PC-9 (cell line): ENCODE data around the gene FOXF2.

Experiments
- EZH2 ChIP-seq: fragments of 200-600 bp; sonication (generic); IDR thresholded peaks from 2 replicates; pipeline ENCODE4 v1.8.0; 2017; ENCODE audit warnings: antibody characterized with exemption, low read depth
- TF ChIP-seq, protein P1 (sequence below): fragments of 200-600 bp; sonication (generic); conservative IDR thresholded peaks from 2 replicates; pipeline ENCODE4 v1.6.1; 2017; ENCODE audit warnings: mixed run types, antibody characterized with exemption, mild to moderate bottlenecking, moderate library complexity

DNA sequence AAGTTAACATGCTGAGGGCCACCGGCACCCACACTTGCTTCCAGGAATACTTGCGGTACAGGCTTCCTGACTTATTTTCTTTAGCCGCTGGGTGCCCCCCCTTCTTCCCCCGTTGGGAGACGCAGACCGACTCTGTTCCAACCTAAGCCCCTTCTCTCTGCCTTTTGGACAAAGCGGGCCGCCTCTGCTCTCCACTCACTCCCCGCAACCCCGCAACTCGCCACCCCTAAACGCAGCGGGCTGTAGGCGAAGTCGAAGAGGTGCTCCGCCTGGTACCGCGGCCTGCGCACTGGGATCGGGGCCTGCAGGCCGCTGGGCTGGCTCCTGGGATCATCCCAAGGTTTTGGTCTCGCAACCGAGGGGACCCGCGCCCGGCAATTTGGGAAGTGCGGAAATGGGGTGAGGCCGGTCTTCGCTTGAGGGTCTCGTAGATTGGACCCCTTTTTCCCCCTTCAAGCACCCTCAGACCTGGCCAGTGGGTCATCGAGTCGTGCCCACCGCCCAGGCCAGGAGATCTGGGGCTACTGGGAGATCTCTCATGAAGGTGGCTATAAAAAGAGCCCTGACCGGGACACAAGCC, 4.7 kb upstream of the FOXF2 start:
- TF ChIP-seq, protein P1, sequence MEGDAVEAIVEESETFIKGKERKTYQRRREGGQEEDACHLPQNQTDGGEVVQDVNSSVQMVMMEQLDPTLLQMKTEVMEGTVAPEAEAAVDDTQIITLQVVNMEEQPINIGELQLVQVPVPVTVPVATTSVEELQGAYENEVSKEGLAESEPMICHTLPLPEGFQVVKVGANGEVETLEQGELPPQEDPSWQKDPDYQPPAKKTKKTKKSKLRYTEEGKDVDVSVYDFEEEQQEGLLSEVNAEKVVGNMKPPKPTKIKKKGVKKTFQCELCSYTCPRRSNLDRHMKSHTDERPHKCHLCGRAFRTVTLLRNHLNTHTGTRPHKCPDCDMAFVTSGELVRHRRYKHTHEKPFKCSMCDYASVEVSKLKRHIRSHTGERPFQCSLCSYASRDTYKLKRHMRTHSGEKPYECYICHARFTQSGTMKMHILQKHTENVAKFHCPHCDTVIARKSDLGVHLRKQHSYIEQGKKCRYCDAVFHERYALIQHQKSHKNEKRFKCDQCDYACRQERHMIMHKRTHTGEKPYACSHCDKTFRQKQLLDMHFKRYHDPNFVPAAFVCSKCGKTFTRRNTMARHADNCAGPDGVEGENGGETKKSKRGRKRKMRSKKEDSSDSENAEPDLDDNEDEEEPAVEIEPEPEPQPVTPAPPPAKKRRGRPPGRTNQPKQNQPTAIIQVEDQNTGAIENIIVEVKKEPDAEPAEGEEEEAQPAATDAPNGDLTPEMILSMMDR: no peak
- no peak for TF ChIP-seq EZH2
